Type B pancreatic cell (in vitro differentiated cells): Measurements from ENCODE around the gene KCNE3. TPM values are rescaled to one million over a fixed set of nuclear protein-coding genes. Genes with fewer than 3 reads are reported as not detected.

Source experiments
- DNase-seq: peaks from one replicate; pipeline ENCODE4 v3.0.0; 2021; ENCODE audit warnings: mixed read lengths; ENCODE audit not compliant: unreplicated experiment; ENCODE audit errors: extremely low spot score
- H3K27ac Mint-ChIP-seq: 2 replicates; pipeline ENCODE4 v1.8.0; 2021; ENCODE audit warnings: mild to moderate bottlenecking, mixed read lengths
- H3K27me3 Mint-ChIP-seq: 2 replicates; pipeline ENCODE4 v1.8.0; 2021; ENCODE audit warnings: mixed read lengths
- H3K36me3 Mint-ChIP-seq: 2 replicates; pipeline ENCODE4 v1.8.0; 2021; ENCODE audit warnings: mixed read lengths
- H3K4me1 Mint-ChIP-seq: one replicate; pipeline ENCODE4 v1.8.0; 2021; ENCODE audit warnings: mixed read lengths; ENCODE audit not compliant: unreplicated experiment
- H3K4me3 Mint-ChIP-seq: 2 replicates; pipeline ENCODE4 v1.8.0; 2021; ENCODE audit warnings: mild to moderate bottlenecking, mixed read lengths
- H3K9me3 Mint-ChIP-seq: 2 replicates; pipeline ENCODE4 v1.8.0; 2021; ENCODE audit warnings: mixed read lengths
- CTCF ChIP-seq: fragments of 200-600 bp; sonication (generic); conservative IDR thresholded peaks from 2 replicates; pipeline ENCODE4 v1.5.0; 2021; ENCODE audit warnings: antibody characterized with exemption, mild to moderate bottlenecking
- total RNA-seq: library from RNA; stranded (reverse); gene quantifications from 2 replicates; pipeline ENCODE4 v1.2.1, GENCODE V29; 2021; ENCODE audit warnings: low replicate concordance

KCNE3 gene
- total RNA-seq, 1 donor from 2014 or later, result 12.5 TPM

GRCh38 chr11:74470526-74470925 is 3.2 kb upstream of the KCNE3 start:
- no peaks in the 10 kb centered on the region for H3K36me3 Mint-ChIP-seq
- DNase-seq, result no peak
- no peak overlapping the region for H3K4me3 Mint-ChIP-seq
- peaks cover 17% of the 10 kb centered on the region for H3K4me1 Mint-ChIP-seq
- no peak for TF ChIP-seq CTCF
- H3K27me3 Mint-ChIP-seq, result peaks cover 39% of the 10 kb centered on the region
- H3K9me3 Mint-ChIP-seq, result no peaks in the 10 kb centered on the region
- H3K27ac Mint-ChIP-seq, result no peak overlapping the region

GRCh38 chr11:74468936-74469335 is 1.6 kb upstream of the KCNE3 start:
- no peak overlapping the region for H3K4me3 Mint-ChIP-seq
- H3K27ac Mint-ChIP-seq, result no peak overlapping the region
- H3K27me3 Mint-ChIP-seq, result peaks cover 45% of the 10 kb centered on the region
- DNase-seq, result no peak
- no peaks in the 10 kb centered on the region for H3K36me3 Mint-ChIP-seq
- H3K9me3 Mint-ChIP-seq, result no peaks in the 10 kb centered on the region
- TF ChIP-seq CTCF, result no peak
- peaks cover 17% of the 10 kb centered on the region for H3K4me1 Mint-ChIP-seq

- Mint-ChIP-seq H3K27me3 (peaks cover 44% of the 10 kb centered on the region), H3K9me3 (no peaks in the 10 kb centered on the region), H3K27ac (no peak overlapping the region), H3K4me1 (peaks cover 17% of the 10 kb centered on the region), H3K4me3 (peak overlapping the region; percentile 82), H3K36me3 (no peaks in the 10 kb centered on the region)
- no peak for DNase-seq
- no peak for TF ChIP-seq CTCF
Measured at GRCh38 chr11:74468521-74468920, 1.2 kb upstream of the KCNE3 start.

- H3K36me3 Mint-ChIP-seq, result no peaks in the 10 kb centered on the region
- peaks cover 17% of the 10 kb centered on the region for H3K4me1 Mint-ChIP-seq
- no peak for DNase-seq
- no peaks in the 10 kb centered on the region for H3K9me3 Mint-ChIP-seq
- TF ChIP-seq CTCF, result no peak
- no peak overlapping the region for H3K27ac Mint-ChIP-seq
- H3K27me3 Mint-ChIP-seq, result peaks cover 47% of the 10 kb centered on the region
- H3K4me3 Mint-ChIP-seq, result peak overlapping the region; percentile 82
Measured at GRCh38 chr11:74468058-74468457, 709 bp upstream of the KCNE3 start.

GRCh38 chr11:74465291-74465708 is 2.0 kb downstream of the KCNE3 start:
- Mint-ChIP-seq H3K4me3 (peak overlapping the region; percentile 32), H3K27me3 (peaks cover 36% of the 10 kb centered on the region), H3K36me3 (no peaks in the 10 kb centered on the region), H3K9me3 (no peaks in the 10 kb centered on the region), H3K27ac (no peak overlapping the region), H3K4me1 (peaks cover 17% of the 10 kb centered on the region)
- no peak for TF ChIP-seq CTCF
- no peak for DNase-seq

GRCh38 chr11:74464746-74465145 is 2.6 kb downstream of the KCNE3 start:
- Mint-ChIP-seq H3K36me3 (no peaks in the 10 kb centered on the region), H3K9me3 (no peaks in the 10 kb centered on the region), H3K4me3 (peak overlapping the region; percentile 0), H3K4me1 (peaks cover 17% of the 10 kb centered on the region), H3K27ac (no peak overlapping the region), H3K27me3 (peaks cover 36% of the 10 kb centered on the region)
- DNase-seq, result no peak
- no peak for TF ChIP-seq CTCF
